Adrenal gland (tissue), 5 donors: ENCODE data around the gene AXIN2.

Experiments used
- CTCF ChIP-seq, 6 experiments: fragments of 450-650 bp in 4 of 6; fragments of 200-600 bp in 2 of 6; sonication (generic) in 1 of 6; IDR thresholded peaks; 1 replicate in 5 of 6; 2 replicates in 1 of 6; pipeline versions ENCODE4 v1.5.1 to v1.8.0; 2016 to 2021; ENCODE audit warnings: antibody characterized with exemption in 6 of 6, mild to moderate bottlenecking in 2 of 6, moderate library complexity in 1 of 6
- POLR2A ChIP-seq, 2 donors: fragments of 450-650 bp; IDR thresholded peaks; one replicate each; pipeline ENCODE4 v1.6.1; 2017; ENCODE audit warnings: antibody characterized with exemption in 2 of 2, mild to moderate bottlenecking in 2 of 2, moderate library complexity in 1 of 2
- donor health status: DM: no; HTN: no; CAD: no.

DNA sequence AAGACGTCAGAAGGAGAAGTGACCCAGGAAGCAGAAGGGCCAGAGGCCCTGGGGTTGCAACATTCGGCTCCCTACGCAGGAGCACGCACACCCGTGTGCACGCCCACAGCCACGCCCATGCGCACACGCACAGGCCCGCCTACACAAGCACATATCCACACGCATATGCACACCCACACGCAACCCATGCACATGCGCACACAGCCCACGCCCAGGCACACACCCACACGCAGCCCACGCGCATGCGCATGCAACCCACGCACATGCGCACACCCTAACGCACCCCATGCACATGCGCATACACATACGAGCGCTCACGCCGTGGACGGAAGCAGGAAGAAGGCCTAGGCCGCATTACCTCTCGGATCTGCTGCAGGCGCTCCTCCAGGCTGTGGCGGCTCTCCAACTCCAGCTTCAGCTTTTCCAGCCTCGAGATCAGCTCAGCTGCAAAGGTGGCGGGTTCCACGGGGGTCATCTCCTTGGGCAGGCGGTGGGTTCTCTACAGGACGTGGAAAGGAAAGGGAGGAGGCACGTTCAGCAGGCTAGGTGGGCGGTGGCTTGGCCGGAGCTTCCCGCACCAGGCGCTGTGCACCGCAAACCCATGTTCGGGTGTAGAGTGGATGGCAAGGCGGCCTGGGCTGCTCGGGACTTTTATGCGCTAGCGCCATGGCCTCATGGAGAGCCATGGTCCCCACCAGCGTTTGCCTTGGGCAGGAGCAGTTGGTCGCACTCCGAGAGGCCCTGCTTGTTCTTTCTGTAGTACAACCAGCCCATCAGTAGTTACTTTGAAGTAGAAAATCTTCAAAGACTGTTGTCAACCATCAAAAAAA, 23.4 kb downstream of the AXIN2 start:
- TF ChIP-seq CTCF (IDR thresholded peaks at IDR 0.05) (no peak), POLR2A (IDR thresholded peaks at IDR 0.05) (no peak)
